Measurements from ENCODE around the gene LEF1. TPM values are rescaled to one million over a fixed set of nuclear protein-coding genes. Genes with fewer than 3 reads are reported as not detected.

The LEF1 gene
- total and polyA plus RNA-seq, 11 donors: 0.08 to 3.0 (median 0.91) TPM; not detected in 1

GRCh38 chr4:108056418-108056817, 112.3 kb downstream of the LEF1 start:
- H3K27ac ChIP-seq: no peak overlapping the region
- intact Hi-C loops (cut with DNase I): loop anchor here in 1 of 10 donors (10.0 kb wide), 1 partner anchor 518 kb away; no protein-coding TSS in a partner anchor

GRCh38 chr4:108055787-108056186, 112.9 kb downstream of the LEF1 start:
- 87 to 93% (median 90%) methylated on average over 3 of the region's 3 CpGs for WGBS, 4 donors

More at GRCh38 chr4:108056418-108056817, 112.3 kb downstream of the LEF1 start:
- 78 to 79% (median 78%) methylated on average over 6 of the region's 6 CpGs for WGBS, 4 donors
- Histone ChIP-seq H3K9me3 (no peaks in the 10 kb centered on the region), H3K27me3 (no peaks in the 10 kb centered on the region), H3K36me3 (no peaks in the 10 kb centered on the region), H3K4me1 (no peaks in the 10 kb centered on the region), H3K4me3 (no peak overlapping the region)
- no peak for ATAC-seq
- no peak for DNase-seq
- TF ChIP-seq POLR2A (IDR thresholded peaks at IDR 0.05) (no peak), CTCF (IDR thresholded peaks at IDR 0.05) (no peak)

GRCh38 chr4:108054025-108054638, 114.6 kb downstream of the LEF1 start:
- Histone ChIP-seq H3K9me3 (no peaks in the 10 kb centered on the region), H3K4me3 (no peak overlapping the region), H3K4me1 (peaks cover 0 to 8% (median 0%) of the 10 kb centered on the region in 12 donors), H3K36me3 (no peaks in the 10 kb centered on the region), H3K27ac (no peak overlapping the region), H3K27me3 (no peaks in the 10 kb centered on the region)
- no peak for DNase-seq
- TF ChIP-seq POLR2A (IDR thresholded peaks at IDR 0.05) (no peak), CTCF (IDR thresholded peaks at IDR 0.05) (no peak)
- intact Hi-C loops (cut with DNase I): loop anchor here in 1 of 10 donors (10.0 kb wide), 1 partner anchor 521 kb away; no protein-coding TSS in a partner anchor
- 89 to 95% (median 94%) methylated on average over 16 of the region's 16 CpGs for WGBS, 4 donors
- ATAC-seq: peak in 1 of 4 donors; percentile 29

More at GRCh38 chr4:108055787-108056186, 112.9 kb downstream of the LEF1 start:
- TF ChIP-seq POLR2A (IDR thresholded peaks at IDR 0.05) (no peak), CTCF (IDR thresholded peaks at IDR 0.05) (no peak)
- intact Hi-C loops (cut with DNase I): loop anchor here in 1 of 10 donors (10.0 kb wide), 1 partner anchor 519 kb away; no protein-coding TSS in a partner anchor
- Histone ChIP-seq H3K27ac (no peak overlapping the region), H3K9me3 (no peaks in the 10 kb centered on the region), H3K36me3 (no peaks in the 10 kb centered on the region), H3K27me3 (no peaks in the 10 kb centered on the region), H3K4me1 (no peaks in the 10 kb centered on the region), H3K4me3 (no peak overlapping the region)
- no peak for DNase-seq
- no peak for ATAC-seq

- intact Hi-C loops (cut with DNase I): loop anchor here in 1 of 10 donors (10.0 kb wide), 1 partner anchor 522 kb away; no protein-coding TSS in a partner anchor
Measured at GRCh38 chr4:108053251-108053711, 115.5 kb downstream of the LEF1 start.

More at GRCh38 chr4:108053251-108053711, 115.5 kb downstream of the LEF1 start:
- Histone ChIP-seq H3K27me3 (no peaks in the 10 kb centered on the region), H3K27ac (no peak overlapping the region), H3K4me3 (no peak overlapping the region), H3K9me3 (no peaks in the 10 kb centered on the region), H3K4me1 (peaks cover 0 to 8% (median 0%) of the 10 kb centered on the region in 12 donors), H3K36me3 (no peaks in the 10 kb centered on the region)
- TF ChIP-seq POLR2A (IDR thresholded peaks at IDR 0.05) (no peak), CTCF (IDR thresholded peaks at IDR 0.05) (no peak)
- 79 to 90% (median 84%) methylated on average over 1 of the region's 1 CpG for WGBS, 4 donors
- ATAC-seq: no peak
- no peak for DNase-seq

Data from heart left ventricle (tissue), 16 donors.